HEK293 (cell line): ENCODE results near the gene STXBP4.

Source experiments
- CTCF ChIA-PET: fragments of 350-600 bp; formaldehyde crosslinking; extraction: SDS; loops from one replicate; lab custom pipeline; 2021; ENCODE audit warnings: antibody characterized with exemption; lab: Yijun Ruan, JAX
- POLR2A ChIA-PET: fragments of 300-600 bp; formaldehyde crosslinking; extraction: SDS; loops from one replicate; lab custom pipeline; 2020; ENCODE audit warnings: antibody characterized with exemption, inconsistent platforms; lab: Yijun Ruan, JAX
- H3K27ac ChIP-seq: fragments of 200-500 bp; sonication (Bioruptor generic); 2 replicates; pipeline ENCODE4 v1.5.1; 2014; ENCODE audit warnings: low read depth, low read length, control low read depth, inconsistent platforms; ENCODE audit errors: extremely low read depth
- H3K36me3 ChIP-seq, 2 experiments: fragments of 200-500 bp in 1 of 2; sonication (Bioruptor generic) in 1 of 2; 1 replicate in 1 of 2; 2 replicates in 1 of 2; pipeline ENCODE4 v1.5.1; 2014 to 2017; ENCODE audit warnings: inconsistent platforms in 2 of 2, low read length in 2 of 2; ENCODE audit not compliant: control insufficient read depth in 2 of 2, insufficient read depth in 1 of 2
- H3K4me1 ChIP-seq: fragments of 200-500 bp; sonication (Bioruptor generic); 2 replicates; pipeline ENCODE4 v1.5.1; 2014; ENCODE audit warnings: mild to moderate bottlenecking, low read length, inconsistent platforms; ENCODE audit not compliant: control insufficient read depth, insufficient read depth
- H3K4me3 ChIP-seq: 2 replicates; pipeline ENCODE4 v1.5.1; 2011; ENCODE audit warnings: low read depth, mild to moderate bottlenecking, control low read depth, low read length, moderate library complexity
- H3K9me3 ChIP-seq: fragments of 200-500 bp; sonication (Bioruptor generic); 2 replicates; pipeline ENCODE4 v1.5.1; 2014; ENCODE audit warnings: low read depth, low read length, inconsistent platforms; ENCODE audit not compliant: control insufficient read depth, insufficient read depth
- HOXA7 ChIP-seq: sonication (generic); formaldehyde crosslinking; IDR thresholded peaks from 2 replicates; pipeline ENCODE4 v1.8.1; 2022; ENCODE audit warnings: missing genetic modification reagents, borderline replicate concordance
- KLF1 ChIP-seq: fragments of 450-650 bp; formaldehyde crosslinking; IDR thresholded peaks from 2 replicates; pipeline ENCODE4 v1.5.1; 2016; ENCODE audit warnings: missing biosample characterization, missing genetic modification characterization
- KLF8 ChIP-seq: fragments of 450-650 bp; formaldehyde crosslinking; IDR thresholded peaks from 2 replicates; pipeline ENCODE4 v1.5.1; 2016; ENCODE audit warnings: missing biosample characterization, missing genetic modification characterization
- KLF9 ChIP-seq: fragments of 450-650 bp; formaldehyde crosslinking; IDR thresholded peaks from 2 replicates; pipeline ENCODE4 v1.5.1; 2016; ENCODE audit warnings: missing biosample characterization, missing genetic modification characterization, low read depth
- OSR2 ChIP-seq: fragments of 450-650 bp; formaldehyde crosslinking; IDR thresholded peaks from 2 replicates; pipeline ENCODE4 v1.5.1; 2016; ENCODE audit warnings: missing biosample characterization, missing genetic modification characterization
- RBAK ChIP-seq: fragments of 450-650 bp; formaldehyde crosslinking; IDR thresholded peaks from 2 replicates; pipeline ENCODE4 v1.5.1; 2016; ENCODE audit warnings: missing biosample characterization, missing genetic modification characterization
- SALL2 ChIP-seq: fragments of 450-650 bp; formaldehyde crosslinking; IDR thresholded peaks from 2 replicates; pipeline ENCODE4 v1.5.0; 2017; ENCODE audit warnings: missing biosample characterization, mild to moderate bottlenecking, missing genetic modification characterization, borderline replicate concordance
- SP7 ChIP-seq: fragments of 450-650 bp; formaldehyde crosslinking; IDR thresholded peaks from 2 replicates; pipeline ENCODE4 v1.5.1; 2016; ENCODE audit warnings: missing biosample characterization, missing genetic modification characterization
- WT1 ChIP-seq: fragments of 450-650 bp; formaldehyde crosslinking; IDR thresholded peaks from 2 replicates; pipeline ENCODE4 v1.5.1; 2016; ENCODE audit warnings: missing biosample characterization, missing genetic modification characterization
- ZBTB17 ChIP-seq: fragments of 450-650 bp; formaldehyde crosslinking; IDR thresholded peaks from 2 replicates; pipeline ENCODE4 v1.5.1; 2016; ENCODE audit warnings: missing biosample characterization, missing genetic modification characterization
- ZNF10 ChIP-seq: fragments of 450-650 bp; formaldehyde crosslinking; IDR thresholded peaks from 2 replicates; pipeline ENCODE4 v1.5.1; 2017; ENCODE audit warnings: missing biosample characterization, missing genetic modification characterization
- ZNF138 ChIP-seq: fragments of 450-650 bp; formaldehyde crosslinking; IDR thresholded peaks from 2 replicates; pipeline ENCODE4 v1.5.1; 2016; ENCODE audit warnings: missing biosample characterization, missing genetic modification characterization, borderline replicate concordance
- ZNF16 ChIP-seq: fragments of 450-650 bp; formaldehyde crosslinking; IDR thresholded peaks from 2 replicates; pipeline ENCODE4 v1.5.1; 2016; ENCODE audit warnings: low read depth, missing biosample characterization, missing genetic modification characterization
- ZNF174 ChIP-seq: fragments of 450-650 bp; formaldehyde crosslinking; IDR thresholded peaks from 2 replicates; pipeline ENCODE4 v1.5.0; 2017; ENCODE audit warnings: missing biosample characterization, mild to moderate bottlenecking, missing genetic modification characterization
- ZNF248 ChIP-seq: fragments of 450-650 bp; formaldehyde crosslinking; IDR thresholded peaks from 2 replicates; pipeline ENCODE4 v1.5.1; 2017; ENCODE audit warnings: missing biosample characterization, missing genetic modification characterization
- ZNF274 ChIP-seq, 2 experiments: fragments of 200-500 bp in 1 of 2; fragments of 450-650 bp in 1 of 2; sonication (Bioruptor generic) in 1 of 2; formaldehyde crosslinking in 1 of 2; IDR thresholded peaks; 2 replicates each; pipeline versions ENCODE4 v1.5.1 to v1.6.1; 2014 to 2016; ENCODE audit warnings: borderline replicate concordance in 1 of 2, inconsistent platforms in 1 of 2, low read length in 1 of 2, missing biosample characterization in 1 of 2, missing genetic modification characterization in 1 of 2
- ZNF341 ChIP-seq: fragments of 450-650 bp; formaldehyde crosslinking; IDR thresholded peaks from 2 replicates; pipeline ENCODE4; 2016; ENCODE audit warnings: low read depth, missing biosample characterization, missing genetic modification characterization
- ZNF391 ChIP-seq: fragments of 450-650 bp; formaldehyde crosslinking; IDR thresholded peaks from 2 replicates; pipeline ENCODE4 v1.5.1; 2016; ENCODE audit warnings: low read depth, missing biosample characterization, missing genetic modification characterization, borderline replicate concordance
- ZNF501 ChIP-seq: fragments of 450-650 bp; formaldehyde crosslinking; IDR thresholded peaks from 2 replicates; pipeline ENCODE4 v1.5.1; 2016; ENCODE audit warnings: missing biosample characterization, missing genetic modification characterization
- ZNF549 ChIP-seq: fragments of 450-650 bp; IDR thresholded peaks from 2 replicates; pipeline ENCODE4 v1.5.1; 2018; ENCODE audit warnings: missing biosample characterization, missing genetic modification characterization, mild to moderate bottlenecking, inconsistent platforms, moderate library complexity
- ZNF560 ChIP-seq: fragments of 450-650 bp; formaldehyde crosslinking; IDR thresholded peaks from 2 replicates; pipeline ENCODE4 v1.5.1; 2017; ENCODE audit warnings: missing biosample characterization, missing genetic modification characterization, borderline replicate concordance
- ZNF621 ChIP-seq: fragments of 450-650 bp; formaldehyde crosslinking; IDR thresholded peaks from 2 replicates; pipeline ENCODE4 v1.5.1; 2017; ENCODE audit warnings: missing biosample characterization, missing genetic modification characterization
- ZNF624 ChIP-seq: fragments of 450-650 bp; formaldehyde crosslinking; IDR thresholded peaks from 2 replicates; pipeline ENCODE4 v1.5.1; 2017; ENCODE audit warnings: missing biosample characterization, missing genetic modification characterization
- ZNF658 ChIP-seq: fragments of 450-650 bp; formaldehyde crosslinking; IDR thresholded peaks from 2 replicates; pipeline ENCODE4; 2016; ENCODE audit warnings: missing biosample characterization, missing genetic modification characterization
- ZNF664 ChIP-seq: fragments of 450-650 bp; formaldehyde crosslinking; IDR thresholded peaks from 2 replicates; pipeline ENCODE4 v1.5.1; 2016; ENCODE audit warnings: missing biosample characterization, missing genetic modification characterization
- TF ChIP-seq, protein P1 (sequence below): fragments of 450-650 bp; formaldehyde crosslinking; IDR thresholded peaks from 2 replicates; pipeline ENCODE4 v1.5.1; 2016; ENCODE audit warnings: missing biosample characterization, missing genetic modification characterization
- TF ChIP-seq, protein P2 (sequence below): fragments of 450-650 bp; formaldehyde crosslinking; IDR thresholded peaks from 2 replicates; pipeline ENCODE4 v1.5.1; 2016; ENCODE audit warnings: missing biosample characterization, missing genetic modification characterization
- TF ChIP-seq, protein P3 (sequence below): fragments of 450-650 bp; formaldehyde crosslinking; IDR thresholded peaks from 2 replicates; pipeline ENCODE4 v1.5.1; 2016; ENCODE audit warnings: missing biosample characterization, missing genetic modification characterization

The STXBP4 gene

DNA sequence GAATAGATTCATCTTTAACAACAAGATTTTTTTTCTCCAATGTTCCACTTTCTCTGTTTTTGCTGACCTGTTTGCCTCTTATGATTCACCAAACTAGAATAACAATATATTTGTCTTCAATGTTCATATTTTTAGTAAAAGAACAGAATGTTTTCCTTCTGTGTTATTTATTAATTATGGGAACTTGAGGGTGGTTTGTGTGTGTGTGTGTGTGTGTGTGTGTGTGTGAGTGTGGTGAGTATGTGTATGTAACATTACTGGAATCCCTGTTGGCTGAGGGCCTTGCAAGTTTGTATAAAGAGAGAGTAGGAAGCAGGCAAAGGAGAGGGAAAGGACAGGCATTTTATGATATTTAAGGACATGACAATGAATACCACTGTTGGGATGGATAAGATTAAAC lies 13.8 kb downstream of the STXBP4 start:
- H3K36me3 ChIP-seq = peaks cover 7 to 12% of the 10 kb centered on the region in 2 experiments; a peak in 2 of 3 replicates
- CTCF ChIA-PET = interaction anchor here (0.6 to 0.7 kb wide), 2 partner anchors 9 to 360 kb away, joined by 3 read pairs; no protein-coding TSS in a partner anchor

DNA sequence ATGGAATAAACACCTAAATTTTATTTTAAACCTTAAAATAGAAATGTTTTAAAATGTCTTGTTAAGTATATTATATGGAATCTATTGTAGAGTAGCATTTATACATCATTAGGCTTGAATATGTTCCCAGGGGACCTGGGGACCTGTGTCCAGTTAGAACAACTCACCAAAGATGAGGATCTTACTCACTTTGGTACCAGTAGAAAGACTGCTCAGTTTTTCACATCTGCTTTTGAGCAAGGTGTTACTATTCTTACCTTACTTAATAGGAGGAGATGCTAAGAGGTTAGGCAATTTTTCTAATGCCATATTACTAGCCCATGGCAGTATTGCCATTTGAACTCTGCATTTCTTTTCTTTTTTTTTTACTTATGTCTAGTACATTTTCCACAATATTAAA lies 14.7 kb downstream of the STXBP4 start:
- ChIA-PET CTCF (interaction anchor here (0.7 to 2.0 kb wide), 2 partner anchors 10 kb away, joined by 3 to 5 read pairs; no protein-coding TSS in a partner anchor), POLR2A (no interaction called here)
- H3K36me3 ChIP-seq = peaks cover 7 to 15% of the 10 kb centered on the region in 2 experiments; a peak in 2 of 3 replicates
- TF ChIP-seq, protein P1, sequence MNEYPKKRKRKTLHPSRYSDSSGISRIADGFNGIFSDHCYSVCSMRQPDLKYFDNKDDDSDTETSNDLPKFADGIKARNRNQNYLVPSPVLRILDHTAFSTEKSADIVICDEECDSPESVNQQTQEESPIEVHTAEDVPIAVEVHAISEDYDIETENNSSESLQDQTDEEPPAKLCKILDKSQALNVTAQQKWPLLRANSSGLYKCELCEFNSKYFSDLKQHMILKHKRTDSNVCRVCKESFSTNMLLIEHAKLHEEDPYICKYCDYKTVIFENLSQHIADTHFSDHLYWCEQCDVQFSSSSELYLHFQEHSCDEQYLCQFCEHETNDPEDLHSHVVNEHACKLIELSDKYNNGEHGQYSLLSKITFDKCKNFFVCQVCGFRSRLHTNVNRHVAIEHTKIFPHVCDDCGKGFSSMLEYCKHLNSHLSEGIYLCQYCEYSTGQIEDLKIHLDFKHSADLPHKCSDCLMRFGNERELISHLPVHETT = no peak
- no peak for TF ChIP-seq KLF1
- TF ChIP-seq ZNF391 (tag by site-specific recombination) = no peak
- TF ChIP-seq ZNF138 (tag by site-specific recombination) = no peak
- TF ChIP-seq ZNF501 (tag by site-specific recombination) = no peak
- TF ChIP-seq, protein P2, sequence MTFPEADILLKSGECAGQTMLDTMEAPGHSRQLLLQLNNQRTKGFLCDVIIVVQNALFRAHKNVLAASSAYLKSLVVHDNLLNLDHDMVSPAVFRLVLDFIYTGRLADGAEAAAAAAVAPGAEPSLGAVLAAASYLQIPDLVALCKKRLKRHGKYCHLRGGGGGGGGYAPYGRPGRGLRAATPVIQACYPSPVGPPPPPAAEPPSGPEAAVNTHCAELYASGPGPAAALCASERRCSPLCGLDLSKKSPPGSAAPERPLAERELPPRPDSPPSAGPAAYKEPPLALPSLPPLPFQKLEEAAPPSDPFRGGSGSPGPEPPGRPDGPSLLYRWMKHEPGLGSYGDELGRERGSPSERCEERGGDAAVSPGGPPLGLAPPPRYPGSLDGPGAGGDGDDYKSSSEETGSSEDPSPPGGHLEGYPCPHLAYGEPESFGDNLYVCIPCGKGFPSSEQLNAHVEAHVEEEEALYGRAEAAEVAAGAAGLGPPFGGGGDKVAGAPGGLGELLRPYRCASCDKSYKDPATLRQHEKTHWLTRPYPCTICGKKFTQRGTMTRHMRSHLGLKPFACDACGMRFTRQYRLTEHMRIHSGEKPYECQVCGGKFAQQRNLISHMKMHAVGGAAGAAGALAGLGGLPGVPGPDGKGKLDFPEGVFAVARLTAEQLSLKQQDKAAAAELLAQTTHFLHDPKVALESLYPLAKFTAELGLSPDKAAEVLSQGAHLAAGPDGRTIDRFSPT (tag by site-specific recombination) = no peak
- no peak for TF ChIP-seq ZNF174
- no peak for TF ChIP-seq ZNF624 (tag by site-specific recombination)
- no peak for TF ChIP-seq HOXA7 (CRISPR knock-in tag)
- no peak for TF ChIP-seq ZNF341 (tag by site-specific recombination)
- no peak for TF ChIP-seq OSR2
- TF ChIP-seq RBAK (tag by site-specific recombination) = no peak
- TF ChIP-seq ZNF560 (tag by site-specific recombination) = no peak
- no peak for TF ChIP-seq ZBTB17 (tag by site-specific recombination)
- TF ChIP-seq ZNF248 (tag by site-specific recombination) = no peak
- TF ChIP-seq, all 188 proteins: peak for 0
- Histone ChIP-seq H3K9me3 (no peaks in the 10 kb centered on the region), H3K4me3 (no peak overlapping the region), H3K4me1 (peaks cover 6% of the 10 kb centered on the region), H3K27ac (no peak overlapping the region)

More for the DNA sequence above, 13.8 kb downstream of the STXBP4 start:
- TF ChIP-seq ZNF274 (IDR thresholded peaks at IDR 0.05; ENCODE audit: low read length) = no peak
- TF ChIP-seq ZNF274 (tag by site-specific recombination; IDR thresholded peaks at IDR 0.05; ENCODE audit: borderline replicate concordance) = no peak
- TF ChIP-seq ZNF16 (tag by site-specific recombination) = no peak
- TF ChIP-seq, all 188 proteins: peak for 0
- POLR2A ChIA-PET = no interaction called here
- peaks cover 6% of the 10 kb centered on the region for H3K4me1 ChIP-seq
- no peak overlapping the region for H3K27ac ChIP-seq
- no peaks in the 10 kb centered on the region for H3K9me3 ChIP-seq
- H3K4me3 ChIP-seq = no peak overlapping the region

DNA sequence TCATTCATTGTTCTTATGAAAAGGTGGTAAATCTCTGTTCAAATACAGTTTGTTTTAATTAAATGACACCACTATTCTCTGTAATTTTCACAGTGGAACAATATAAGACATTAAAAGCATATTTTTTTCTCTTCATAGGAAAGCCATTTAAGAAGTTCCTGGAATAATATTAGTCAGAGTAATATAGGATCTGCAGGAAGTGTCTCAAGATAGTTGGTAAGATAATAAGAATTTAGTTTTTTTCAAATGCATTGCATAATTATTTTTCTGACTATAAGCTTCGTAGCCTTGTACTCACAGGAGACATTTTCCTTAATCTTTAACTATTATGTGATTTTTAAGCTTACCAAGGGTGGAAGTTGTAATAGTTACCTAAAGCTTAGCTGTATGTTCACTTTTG lies 16.9 kb downstream of the STXBP4 start:
- no peaks in the 10 kb centered on the region for H3K9me3 ChIP-seq
- ChIA-PET CTCF (interaction anchor here (0.5 to 1.5 kb wide), 6 partner anchors 12 to 372 kb away, joined by 3 to 5 read pairs (median 4); no protein-coding TSS in a partner anchor), POLR2A (no interaction called here)
- no peaks in the 10 kb centered on the region for H3K4me1 ChIP-seq
- no peak overlapping the region for H3K4me3 ChIP-seq
- H3K27ac ChIP-seq = no peak overlapping the region
- H3K36me3 ChIP-seq = peaks cover 7 to 15% of the 10 kb centered on the region in 2 experiments; a peak in 2 of 3 replicates
- TF ChIP-seq ZNF664 (tag by site-specific recombination) (no peak), KLF9 (no peak), ZNF10 (tag by site-specific recombination) (no peak), ZNF621 (tag by site-specific recombination) (no peak), WT1 (tag by site-specific recombination) (no peak), SP7 (tag by site-specific recombination) (no peak), ZNF658 (tag by site-specific recombination) (no peak), SALL2 (no peak), KLF8 (tag by site-specific recombination) (no peak), ZNF549 (tag by site-specific recombination) (no peak)
- TF ChIP-seq, protein P3, sequence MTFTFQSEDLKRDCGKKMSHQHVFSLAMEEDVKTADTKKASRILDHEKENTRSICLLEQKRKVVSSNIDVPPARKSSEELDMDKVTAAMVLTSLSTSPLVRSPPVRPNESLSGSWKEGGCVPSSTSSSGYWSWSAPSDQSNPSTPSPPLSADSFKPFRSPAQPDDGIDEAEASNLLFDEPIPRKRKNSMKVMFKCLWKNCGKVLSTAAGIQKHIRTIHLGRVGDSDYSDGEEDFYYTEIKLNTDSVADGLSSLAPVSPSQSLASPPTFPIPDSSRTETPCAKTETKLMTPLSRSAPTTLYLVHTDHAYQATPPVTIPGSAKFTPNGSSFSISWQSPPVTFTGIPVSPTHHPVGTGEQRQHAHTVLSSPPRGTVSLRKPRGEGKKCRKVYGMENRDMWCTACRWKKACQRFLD (tag by site-specific recombination) = no peak
